GM10248 (cell line): ENCODE data around the gene PARP6.

Experiments used
- CTCF ChIA-PET: fragments of 300-600 bp; sonication (Branson Sonifier 250); formaldehyde crosslinking; extraction: SDS; loops from one replicate; lab custom pipeline; 2021; ENCODE audit warnings: antibody characterized with exemption; lab: Yijun Ruan, JAX
- POLR2A ChIA-PET: fragments of 350-650 bp; sonication (Branson Sonifier 250); formaldehyde crosslinking; extraction: SDS; loops from one replicate; lab custom pipeline; 2020; ENCODE audit warnings: antibody characterized with exemption; lab: Yijun Ruan, JAX
- DNase-seq: peaks from one replicate; pipeline ENCODE4 v3.0.0; 2012; ENCODE audit errors: extremely low spot score
- CTCF ChIP-seq: IDR thresholded peaks from 2 replicates; pipeline ENCODE4 v1.5.1; 2012; ENCODE audit warnings: mild to moderate bottlenecking, low read depth; ENCODE audit errors: extremely low read depth, missing control alignments, control extremely low read depth

The PARP6 gene

DNA sequence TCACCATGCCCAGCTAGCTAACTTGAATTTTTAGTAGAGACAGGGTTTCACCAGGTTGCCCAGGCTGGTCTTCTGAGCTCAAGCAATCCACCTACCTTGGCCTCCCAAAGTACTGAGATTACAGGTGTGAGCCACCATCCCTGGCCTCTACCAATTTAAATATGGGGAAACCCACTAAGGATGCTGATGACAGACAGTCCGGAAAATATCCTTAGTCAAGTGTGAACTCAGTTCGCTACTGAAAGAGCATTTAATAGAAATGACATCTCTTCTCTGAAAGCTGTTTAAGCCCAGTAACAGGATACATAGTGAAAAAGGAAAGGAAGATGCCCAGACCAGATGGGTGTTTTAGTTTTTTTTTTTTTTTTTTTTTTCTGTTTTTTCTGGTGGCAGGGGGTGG, 67.1 kb downstream of the PARP6 start:
- DNase-seq, result no peak
- POLR2A ChIA-PET, result interaction anchor here (1.1 kb wide), 1 partner anchor 12 kb away, joined by 3 read pairs; no protein-coding TSS in a partner anchor
- CTCF ChIA-PET, result interaction anchor here (0.7 to 1.9 kb wide), 2 partner anchors 11 to 22 kb away, joined by 3 to 6 read pairs; no protein-coding TSS in a partner anchor
- no peak for TF ChIP-seq CTCF

GRCh38 chr15:72203507-72203837, 68.9 kb downstream of the PARP6 start:
- POLR2A ChIA-PET, result no interaction called here
- TF ChIP-seq CTCF, result no peak
- DNase-seq, result no peak
- CTCF ChIA-PET, result interaction anchor here (1.3 kb wide), 1 partner anchor 24 kb away, joined by 6 read pairs; no protein-coding TSS in a partner anchor

DNA sequence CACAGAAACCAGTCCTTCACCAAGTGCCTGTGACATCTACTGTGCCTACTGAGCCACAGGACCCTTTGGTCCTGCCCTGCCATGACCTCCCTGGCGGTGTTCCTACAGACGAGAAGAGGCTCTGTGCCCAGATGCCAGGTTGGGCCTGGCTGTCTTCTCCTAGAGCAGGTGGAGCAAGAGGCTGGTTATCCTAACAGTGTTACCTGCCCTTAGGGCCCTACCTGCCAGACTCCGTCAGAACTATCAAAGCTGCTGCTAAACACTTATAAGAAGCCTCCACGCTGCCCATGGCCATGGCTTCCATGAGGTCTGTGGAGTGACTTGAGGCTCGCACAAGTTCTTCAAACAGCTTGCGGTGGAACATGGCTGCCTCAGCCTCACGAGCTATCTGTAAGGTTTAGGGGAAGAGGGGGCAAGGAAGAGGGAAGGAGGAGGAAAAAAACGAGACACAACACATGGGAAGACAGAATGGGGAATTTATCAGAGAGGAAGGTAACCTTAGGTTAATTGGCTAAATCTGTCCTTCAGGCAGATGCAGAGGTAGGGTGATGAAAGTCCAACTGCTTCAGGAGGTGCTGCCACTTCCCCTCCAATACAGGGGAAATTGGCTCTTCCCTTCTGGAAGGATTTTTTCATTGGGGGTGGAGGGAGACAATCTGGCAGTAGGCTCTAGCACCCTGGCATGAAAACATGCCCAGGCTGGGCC, 69.4 kb downstream of the PARP6 start:
- DNase-seq, result no peak
- TF ChIP-seq CTCF, result no peak
- ChIA-PET CTCF (interaction anchor here (1.3 kb wide), 1 partner anchor 24 kb away, joined by 6 read pairs; no protein-coding TSS in a partner anchor), POLR2A (no interaction called here)

DNA sequence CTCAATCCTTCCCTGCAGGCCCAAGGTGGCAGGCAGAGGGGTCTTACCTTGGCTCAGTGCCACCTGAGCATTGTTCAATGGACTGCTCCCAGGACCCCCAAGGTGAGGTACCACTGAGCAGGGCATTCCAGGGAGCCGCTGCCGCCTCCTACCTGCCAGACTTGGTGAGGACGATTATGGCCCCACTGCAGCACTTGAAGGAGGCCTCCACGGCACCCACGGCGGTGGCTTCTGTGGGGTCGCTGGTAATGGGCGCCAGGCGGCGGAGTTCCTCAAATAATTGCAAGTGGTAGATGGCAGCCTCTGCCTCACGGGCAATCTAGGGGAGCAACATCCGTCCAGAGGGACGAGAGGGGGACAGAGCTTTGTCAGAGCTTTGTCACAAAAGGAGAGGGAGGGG, 70.1 kb downstream of the PARP6 start:
- POLR2A ChIA-PET, result interaction anchor here (2.4 kb wide), 1 partner anchor 25 kb away, joined by 8 read pairs; no protein-coding TSS in a partner anchor
- CTCF ChIA-PET, result interaction anchor here (1.3 to 3.2 kb wide), 2 partner anchors 25 kb away, joined by 6 to 22 read pairs; no protein-coding TSS in a partner anchor
- no peak for TF ChIP-seq CTCF
- DNase-seq, result no peak

GRCh38 chr15:72201391-72201921, 70.9 kb downstream of the PARP6 start:
- CTCF ChIA-PET, result interaction anchor here (0.8 to 5.2 kb wide), 11 partner anchors 9 to 449 kb away, joined by 3 to 31 read pairs (median 4); no protein-coding TSS in a partner anchor
- POLR2A ChIA-PET, result interaction anchor here (0.5 to 2.4 kb wide), 2 partner anchors 25 to 415 kb away, joined by 4 to 8 read pairs; no protein-coding TSS in a partner anchor
- DNase-seq, result no peak
- no peak for TF ChIP-seq CTCF

DNA sequence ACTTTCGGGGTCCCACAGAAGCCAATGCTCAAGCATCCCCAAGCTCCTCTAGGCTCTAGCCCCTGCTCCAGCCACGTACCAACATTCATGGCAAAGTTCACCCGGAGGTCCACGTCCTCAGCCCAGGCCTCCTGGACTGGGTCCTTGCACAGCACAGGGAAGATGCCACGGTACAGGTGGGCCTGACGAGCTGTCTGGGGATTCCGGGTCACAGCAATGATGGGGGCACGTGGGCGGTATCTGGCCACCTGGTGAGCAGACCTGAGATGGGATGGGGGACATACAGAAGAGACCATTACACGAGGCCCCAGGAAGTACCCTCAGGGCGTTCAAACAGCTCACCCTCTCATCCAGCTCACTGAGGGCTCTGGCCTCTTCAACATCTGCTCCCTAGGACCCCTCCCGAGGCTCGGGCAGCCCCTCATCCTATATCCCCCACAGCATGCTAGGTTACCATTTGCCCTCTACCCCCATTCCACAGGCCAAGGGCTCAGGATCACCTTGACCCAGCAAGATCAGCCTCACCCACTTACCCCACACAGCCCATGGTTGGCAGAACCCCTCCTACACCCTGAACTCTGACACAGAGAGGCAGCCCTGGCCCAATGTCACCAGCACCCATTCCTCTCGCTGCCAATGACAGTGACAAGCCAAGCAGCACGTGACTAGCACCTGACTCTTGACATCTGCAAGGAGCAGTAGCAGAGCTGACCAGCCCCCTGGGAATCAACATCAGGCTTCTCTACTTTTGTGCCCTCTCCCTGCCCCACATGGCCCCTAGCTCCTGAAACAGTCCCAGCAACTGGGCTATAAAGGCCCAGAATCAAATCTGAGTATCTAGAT, 71.7 kb downstream of the PARP6 start:
- ChIA-PET POLR2A (interaction anchor here (0.5 to 2.4 kb wide), 3 partner anchors 26 to 414 kb away, joined by 3 to 8 read pairs (median 4); no protein-coding TSS in a partner anchor), CTCF (interaction anchor here (0.8 to 5.2 kb wide), 21 partner anchors 10 to 471 kb away, joined by 3 to 31 read pairs (median 4); no protein-coding TSS in a partner anchor)
- DNase-seq, result no peak
- TF ChIP-seq CTCF, result no peak
